ENCODE results near the gene EXOC6B.

GRCh38 chr2:72668647-72669046, 157.2 kb downstream of the EXOC6B start:
- TF ChIP-seq, protein P1, sequence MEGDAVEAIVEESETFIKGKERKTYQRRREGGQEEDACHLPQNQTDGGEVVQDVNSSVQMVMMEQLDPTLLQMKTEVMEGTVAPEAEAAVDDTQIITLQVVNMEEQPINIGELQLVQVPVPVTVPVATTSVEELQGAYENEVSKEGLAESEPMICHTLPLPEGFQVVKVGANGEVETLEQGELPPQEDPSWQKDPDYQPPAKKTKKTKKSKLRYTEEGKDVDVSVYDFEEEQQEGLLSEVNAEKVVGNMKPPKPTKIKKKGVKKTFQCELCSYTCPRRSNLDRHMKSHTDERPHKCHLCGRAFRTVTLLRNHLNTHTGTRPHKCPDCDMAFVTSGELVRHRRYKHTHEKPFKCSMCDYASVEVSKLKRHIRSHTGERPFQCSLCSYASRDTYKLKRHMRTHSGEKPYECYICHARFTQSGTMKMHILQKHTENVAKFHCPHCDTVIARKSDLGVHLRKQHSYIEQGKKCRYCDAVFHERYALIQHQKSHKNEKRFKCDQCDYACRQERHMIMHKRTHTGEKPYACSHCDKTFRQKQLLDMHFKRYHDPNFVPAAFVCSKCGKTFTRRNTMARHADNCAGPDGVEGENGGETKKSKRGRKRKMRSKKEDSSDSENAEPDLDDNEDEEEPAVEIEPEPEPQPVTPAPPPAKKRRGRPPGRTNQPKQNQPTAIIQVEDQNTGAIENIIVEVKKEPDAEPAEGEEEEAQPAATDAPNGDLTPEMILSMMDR (IDR thresholded peaks at IDR 0.05), result no peak
- no peak for TF ChIP-seq POLR2A (IDR thresholded peaks at IDR 0.05)
